GM19463 (cell line): Measurements from ENCODE around the gene ZGLP1.
A peak's percentile ranks its signal among the peaks of the same experiment; 100 is the strongest.

Experiments
- ATAC-seq: cut with Tn5 transposase; IDR thresholded peaks from one replicate; pipeline ENCODE4 v1.9.1; 2021; ENCODE audit warnings: mild to moderate bottlenecking, moderate library complexity; ENCODE audit not compliant: unreplicated experiment

Gene ZGLP1

GRCh38 chr19:10295305-10295846, 14.2 kb downstream of the ZGLP1 start:
- ATAC-seq: peak; percentile 51

- no peak for ATAC-seq
Measured at GRCh38 chr19:10294368-10294697, 15.3 kb downstream of the ZGLP1 start.

GRCh38 chr19:10293637-10294367, 15.8 kb downstream of the ZGLP1 start:
- ATAC-seq: no peak

GRCh38 chr19:10292789-10293636, 16.6 kb downstream of the ZGLP1 start:
- no peak for ATAC-seq

- ATAC-seq: no peak
Measured at GRCh38 chr19:10292206-10292788, 17.3 kb downstream of the ZGLP1 start.

- no peak for ATAC-seq
Measured at GRCh38 chr19:10291554-10292205, 17.9 kb downstream of the ZGLP1 start.

- no peak for ATAC-seq
Measured at GRCh38 chr19:10290876-10291553, 18.6 kb downstream of the ZGLP1 start.

- ATAC-seq: no peak
Measured at GRCh38 chr19:10290357-10290875, 19.2 kb downstream of the ZGLP1 start.

GRCh38 chr19:10289836-10290356, 19.7 kb downstream of the ZGLP1 start, which contains the start of gene ICAM5:
Gene ICAM5, plus strand, starts transcription at chr19:10289952. Its CDS starts 92 bp downstream, at chr19:10290044.
- no peak for ATAC-seq

- no peak for ATAC-seq
Measured at GRCh38 chr19:10289167-10289835, 20.3 kb downstream of the ZGLP1 start.

- no peak for ATAC-seq
Measured at GRCh38 chr19:10288662-10289166, 20.9 kb downstream of the ZGLP1 start.

GRCh38 chr19:10286803-10287737, 22.5 kb downstream of the ZGLP1 start, which contains the start of gene ICAM4:
Gene ICAM4, plus strand, starts transcription at chr19:10286955. Its CDS starts 58 bp downstream, at chr19:10287013.
- no peak for ATAC-seq

- no peak for ATAC-seq
Measured at GRCh38 chr19:10285393-10285792, 24.2 kb downstream of the ZGLP1 start.

GRCh38 chr19:10284960-10285278, 24.7 kb downstream of the ZGLP1 start:
- no peak for ATAC-seq

GRCh38 chr19:10284065-10284959, 25.3 kb downstream of the ZGLP1 start:
- no peak for ATAC-seq

- ATAC-seq: no peak
Measured at GRCh38 chr19:10283301-10284064, 26.1 kb downstream of the ZGLP1 start.
